Nephron progenitor cell (in vitro differentiated cells): ENCODE results near the gene RNF32.

Experiments
- DNase-seq: peaks from one replicate; pipeline ENCODE4 v3.0.0; 2021
- H3K27ac Mint-ChIP-seq: 2 replicates; pipeline ENCODE4 v1.8.0; 2021; ENCODE audit warnings: mild to moderate bottlenecking, moderate library complexity, mixed read lengths
- H3K27me3 Mint-ChIP-seq: 2 replicates; pipeline ENCODE4 v1.8.0; 2021; ENCODE audit warnings: mild to moderate bottlenecking, low read depth, mixed read lengths; ENCODE audit not compliant: poor library complexity
- H3K36me3 Mint-ChIP-seq: 2 replicates; pipeline ENCODE4 v1.8.0; 2021; ENCODE audit warnings: low read depth, mixed read lengths
- H3K4me1 Mint-ChIP-seq: 2 replicates; pipeline ENCODE4 v1.8.0; 2021; ENCODE audit warnings: mixed read lengths
- H3K4me3 Mint-ChIP-seq: 2 replicates; pipeline ENCODE4 v1.8.0; 2021; ENCODE audit warnings: mild to moderate bottlenecking, moderate library complexity, mixed read lengths
- H3K9me3 Mint-ChIP-seq: 2 replicates; pipeline ENCODE4 v1.8.0; 2021; ENCODE audit warnings: mild to moderate bottlenecking, moderate library complexity, mixed read lengths
- TF ChIP-seq, protein P1 (sequence below): fragments of 200-600 bp; sonication (generic); IDR thresholded peaks from 2 replicates; pipeline ENCODE4 v1.5.0; 2021; ENCODE audit warnings: antibody characterized with exemption

Gene RNF32

DNA sequence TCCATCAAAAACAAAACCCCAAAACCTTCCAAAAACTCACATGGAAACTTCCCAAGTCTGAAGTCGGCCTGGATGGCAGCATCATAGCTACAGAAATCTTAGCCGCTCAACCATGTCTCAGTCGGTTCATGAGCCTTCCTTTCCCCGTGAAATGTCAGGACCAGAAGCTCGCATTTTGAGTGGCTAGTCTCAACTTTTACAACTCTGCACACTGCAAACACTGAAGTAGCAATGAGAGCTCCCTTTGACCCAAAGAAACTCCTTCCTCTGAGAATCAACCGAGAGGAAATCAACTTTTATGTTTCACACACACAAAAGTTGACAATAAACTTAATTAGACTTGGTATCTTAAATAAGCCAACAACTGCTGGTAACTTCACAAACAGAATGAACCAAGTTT lies 37.6 kb upstream of the RNF32 start:
- Mint-ChIP-seq H3K27ac (no peak overlapping the region), H3K36me3 (peaks cover 11% of the 10 kb centered on the region)

DNA sequence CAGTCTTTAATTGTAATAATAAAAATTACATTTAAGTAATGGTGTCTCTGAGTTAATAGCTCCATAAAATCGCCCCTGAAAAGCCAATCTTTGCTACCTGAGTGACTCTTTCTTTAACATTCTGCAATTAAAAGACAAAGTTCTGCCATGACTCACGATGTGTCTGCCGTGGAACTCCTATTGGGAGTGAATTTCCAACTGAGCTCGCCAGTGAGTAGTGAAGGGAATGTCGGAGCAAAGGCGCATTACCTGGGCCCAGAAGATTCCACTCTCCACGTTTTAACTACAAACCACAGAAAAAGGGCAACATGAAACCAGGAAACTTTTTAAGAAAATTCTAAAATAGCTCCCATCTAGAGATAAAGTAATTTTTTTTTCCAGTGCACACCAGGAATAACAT lies 36.9 kb upstream of the RNF32 start:
- no peak for DNase-seq
- Mint-ChIP-seq H3K36me3 (peaks cover 8% of the 10 kb centered on the region), H3K4me1 (peaks cover 26% of the 10 kb centered on the region), H3K9me3 (peaks cover 8% of the 10 kb centered on the region), H3K4me3 (no peak overlapping the region), H3K27me3 (peaks cover 10% of the 10 kb centered on the region), H3K27ac (no peak overlapping the region)
- TF ChIP-seq, protein P1, sequence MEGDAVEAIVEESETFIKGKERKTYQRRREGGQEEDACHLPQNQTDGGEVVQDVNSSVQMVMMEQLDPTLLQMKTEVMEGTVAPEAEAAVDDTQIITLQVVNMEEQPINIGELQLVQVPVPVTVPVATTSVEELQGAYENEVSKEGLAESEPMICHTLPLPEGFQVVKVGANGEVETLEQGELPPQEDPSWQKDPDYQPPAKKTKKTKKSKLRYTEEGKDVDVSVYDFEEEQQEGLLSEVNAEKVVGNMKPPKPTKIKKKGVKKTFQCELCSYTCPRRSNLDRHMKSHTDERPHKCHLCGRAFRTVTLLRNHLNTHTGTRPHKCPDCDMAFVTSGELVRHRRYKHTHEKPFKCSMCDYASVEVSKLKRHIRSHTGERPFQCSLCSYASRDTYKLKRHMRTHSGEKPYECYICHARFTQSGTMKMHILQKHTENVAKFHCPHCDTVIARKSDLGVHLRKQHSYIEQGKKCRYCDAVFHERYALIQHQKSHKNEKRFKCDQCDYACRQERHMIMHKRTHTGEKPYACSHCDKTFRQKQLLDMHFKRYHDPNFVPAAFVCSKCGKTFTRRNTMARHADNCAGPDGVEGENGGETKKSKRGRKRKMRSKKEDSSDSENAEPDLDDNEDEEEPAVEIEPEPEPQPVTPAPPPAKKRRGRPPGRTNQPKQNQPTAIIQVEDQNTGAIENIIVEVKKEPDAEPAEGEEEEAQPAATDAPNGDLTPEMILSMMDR = no peak

More for the DNA sequence above, 37.6 kb upstream of the RNF32 start:
- TF ChIP-seq, protein P1 = no peak
- Mint-ChIP-seq H3K27me3 (peaks cover 8% of the 10 kb centered on the region), H3K4me1 (peaks cover 25% of the 10 kb centered on the region), H3K4me3 (no peak overlapping the region), H3K9me3 (peaks cover 14% of the 10 kb centered on the region)
- no peak for DNase-seq

DNA sequence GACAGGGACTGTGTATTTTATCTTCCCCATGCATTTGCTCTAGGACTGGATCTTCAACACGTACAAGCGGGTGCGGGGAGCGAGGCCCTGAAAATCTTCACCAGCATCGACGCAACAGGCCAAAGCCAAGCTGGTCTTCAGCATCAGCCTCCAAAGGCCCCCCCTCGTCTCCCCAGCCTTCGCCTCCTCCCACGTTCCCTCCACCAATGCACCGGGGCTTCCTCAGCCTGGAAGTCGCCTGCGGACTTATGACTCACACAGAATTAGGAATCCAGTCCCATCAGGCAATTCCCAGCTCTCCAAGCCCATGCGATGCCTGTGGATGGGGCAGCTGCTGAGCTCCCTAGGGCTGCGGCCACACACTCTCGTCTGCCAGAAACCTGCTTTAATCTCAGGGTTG lies 36.3 kb upstream of the RNF32 start:
- peaks cover 8% of the 10 kb centered on the region for H3K9me3 Mint-ChIP-seq
- no peak overlapping the region for H3K27ac Mint-ChIP-seq
- H3K4me3 Mint-ChIP-seq = no peak overlapping the region
- H3K36me3 Mint-ChIP-seq = peaks cover 8% of the 10 kb centered on the region
- TF ChIP-seq, protein P1 = no peak
- DNase-seq = no peak
- H3K27me3 Mint-ChIP-seq = peaks cover 10% of the 10 kb centered on the region
- H3K4me1 Mint-ChIP-seq = peaks cover 31% of the 10 kb centered on the region

DNA sequence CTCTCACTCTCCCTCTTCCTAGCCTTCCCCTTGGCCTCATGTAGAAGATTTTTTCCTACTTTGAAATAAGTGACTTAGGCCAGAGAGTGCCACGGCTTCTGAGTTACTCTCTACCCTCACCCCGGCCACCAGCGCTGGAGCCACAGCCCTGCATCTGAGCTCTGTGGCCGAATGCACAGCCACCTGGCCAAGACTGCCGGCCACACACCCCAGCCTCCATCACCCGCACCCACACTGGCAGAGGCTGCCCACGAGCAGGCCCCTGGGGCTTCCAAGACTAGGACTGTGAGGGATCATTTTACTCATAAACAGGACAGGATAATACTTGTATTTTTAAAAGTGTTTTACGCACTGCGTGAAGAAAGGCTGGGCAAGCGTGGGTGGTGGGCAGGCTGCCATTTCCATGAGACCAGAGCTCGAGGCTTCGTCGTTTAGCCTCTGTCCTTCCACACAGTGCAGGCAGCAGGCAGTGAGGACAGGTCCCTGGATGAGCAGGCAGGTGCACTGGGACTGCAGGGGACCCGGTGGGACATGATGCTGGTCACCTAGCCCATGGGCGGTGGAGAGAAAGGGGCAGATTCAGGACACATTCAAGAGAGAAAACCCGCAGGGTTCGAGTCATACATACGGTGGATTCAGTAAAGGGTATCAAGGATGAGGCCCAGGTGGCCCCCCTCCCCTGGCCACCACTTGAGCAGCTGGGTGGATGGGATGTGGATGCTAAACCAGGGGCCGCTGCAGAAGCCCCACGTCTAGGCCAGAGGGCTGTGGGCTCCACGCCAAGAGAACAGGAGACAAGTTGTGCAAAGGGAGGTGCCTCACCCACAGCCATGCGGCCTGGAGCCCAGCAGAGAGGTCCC lies 35.5 kb upstream of the RNF32 start:
- H3K36me3 Mint-ChIP-seq = peaks cover 8% of the 10 kb centered on the region
- no peak overlapping the region for H3K27ac Mint-ChIP-seq
- peaks cover 8% of the 10 kb centered on the region for H3K9me3 Mint-ChIP-seq
- DNase-seq = no peak
- H3K27me3 Mint-ChIP-seq = peaks cover 10% of the 10 kb centered on the region
- TF ChIP-seq, protein P1 = no peak
- no peak overlapping the region for H3K4me3 Mint-ChIP-seq
- H3K4me1 Mint-ChIP-seq = peaks cover 34% of the 10 kb centered on the region

DNA sequence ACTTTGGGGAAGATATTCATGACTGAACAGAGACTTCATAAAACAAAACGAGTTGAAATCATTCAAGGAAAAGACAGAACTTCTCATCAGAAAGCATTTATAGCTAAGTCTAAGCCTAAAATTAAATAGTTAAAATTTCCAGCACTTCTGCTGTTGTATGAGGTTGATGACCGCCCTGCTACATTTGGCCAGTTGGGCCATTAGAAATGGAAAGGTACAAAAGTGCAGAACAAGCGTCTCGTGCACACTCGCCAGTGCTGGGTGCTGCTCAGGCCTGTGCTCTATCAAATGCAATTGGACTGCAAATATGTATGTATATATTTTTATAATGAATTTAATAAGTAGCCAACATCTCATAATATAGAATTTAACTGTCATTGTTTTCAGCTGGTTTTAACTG lies 34.4 kb upstream of the RNF32 start:
- Mint-ChIP-seq H3K4me1 (peaks cover 45% of the 10 kb centered on the region), H3K36me3 (peaks cover 8% of the 10 kb centered on the region), H3K9me3 (peaks cover 8% of the 10 kb centered on the region), H3K27me3 (peaks cover 10% of the 10 kb centered on the region), H3K27ac (no peak overlapping the region), H3K4me3 (no peak overlapping the region)
- no peak for DNase-seq
- TF ChIP-seq, protein P1 = no peak
